ENCODE measurements around the gene MTNR1B.

The MTNR1B gene

GRCh38 chr11:92978271-92979111, 9.0 kb downstream of the MTNR1B start:
- DNase-seq: no peak

GRCh38 chr11:92979176-92979575, 9.7 kb downstream of the MTNR1B start:
- no peak for DNase-seq

GRCh38 chr11:92980312-92980711, 10.9 kb downstream of the MTNR1B start:
- no peak for DNase-seq

- DNase-seq: no peak
These were observed 12.1 kb downstream of the MTNR1B start for GRCh38 chr11:92981508-92982043.

GRCh38 chr11:92986585-92986984, 17.1 kb downstream of the MTNR1B start:
- DNase-seq: no peak

GRCh38 chr11:92993004-92993403, 23.6 kb downstream of the MTNR1B start:
- no peak for DNase-seq

GRCh38 chr11:93000511-93001476, 31.3 kb downstream of the MTNR1B start:
- no peak for DNase-seq

- DNase-seq: no peak
These were observed 32.4 kb downstream of the MTNR1B start for GRCh38 chr11:93001806-93002205.

- DNase-seq: no peak
These were observed 32.9 kb downstream of the MTNR1B start for GRCh38 chr11:93002380-93002779.

GRCh38 chr11:93005239-93005638, 35.8 kb downstream of the MTNR1B start:
- DNase-seq: no peak

GRCh38 chr11:93013646-93014045, 44.2 kb downstream of the MTNR1B start:
- no peak for DNase-seq

- DNase-seq: no peak
These were observed 47.1 kb downstream of the MTNR1B start for GRCh38 chr11:93016595-93016994.

- no peak for DNase-seq
These were observed 48.6 kb downstream of the MTNR1B start for GRCh38 chr11:93017821-93018690.

GRCh38 chr11:93020248-93021046, 51.0 kb downstream of the MTNR1B start:
- no peak for DNase-seq

- DNase-seq: no peak
These were observed 54.9 kb downstream of the MTNR1B start for GRCh38 chr11:93024369-93024768.

- no peak for DNase-seq
These were observed 56.3 kb downstream of the MTNR1B start for GRCh38 chr11:93025558-93026255.

- no peak for DNase-seq
These were observed 59.6 kb downstream of the MTNR1B start for GRCh38 chr11:93028960-93029522.

- DNase-seq: no peak
These were observed 61.9 kb downstream of the MTNR1B start for GRCh38 chr11:93031386-93031785.
